SIG-M5 (cell line): ENCODE results near the gene PALLD.

Experiments used
- DNase-seq: peaks from one replicate; lab custom pipeline; 2025; lab: John Stamatoyannopoulos, UW

The PALLD gene

GRCh38 chr4:168647646-168648375, 151.0 kb downstream of the PALLD start:
- DNase-seq = no peak

GRCh38 chr4:168648494-168648893, 151.6 kb downstream of the PALLD start:
- no peak for DNase-seq

DNA sequence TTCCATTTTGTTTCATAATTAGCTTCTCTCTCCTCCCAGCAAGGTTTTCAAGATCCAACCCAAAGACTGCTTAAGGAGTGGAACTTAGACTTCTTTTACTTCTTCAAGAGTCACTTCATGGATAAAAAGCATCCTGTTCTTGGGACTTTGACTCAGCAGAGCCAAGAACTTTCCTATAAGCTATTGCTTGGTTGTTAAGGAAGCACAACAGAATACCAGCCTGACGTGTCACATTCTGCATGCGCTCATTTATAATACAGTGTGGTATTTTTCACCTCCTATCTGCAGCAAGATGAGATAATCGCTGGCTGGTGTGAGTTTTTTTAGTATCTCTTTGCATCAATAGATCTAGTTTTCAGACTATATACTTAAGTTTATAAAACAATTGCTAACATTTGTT, 152.1 kb downstream of the PALLD start:
- DNase-seq = no peak

DNA sequence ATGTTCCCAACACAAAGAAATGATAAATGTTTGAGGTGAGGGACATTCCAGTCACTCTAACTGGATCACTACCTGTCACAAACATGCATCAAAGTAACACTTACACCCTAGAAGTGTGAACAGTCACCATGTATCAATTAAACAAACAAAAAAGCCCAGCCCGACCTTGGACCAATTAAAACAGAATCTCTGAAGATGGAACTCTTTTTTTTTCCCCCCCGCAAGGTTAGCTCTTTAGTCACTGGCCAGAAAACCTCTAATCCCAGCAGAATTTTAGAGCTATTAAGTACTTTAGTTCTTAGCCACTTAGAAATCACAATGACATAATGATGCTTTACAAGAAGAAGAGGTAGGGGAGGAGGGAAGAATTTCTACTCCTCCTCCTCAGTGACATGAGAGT, 154.5 kb downstream of the PALLD start:
- DNase-seq = no peak

GRCh38 chr4:168651864-168652263, 155.0 kb downstream of the PALLD start:
- DNase-seq = no peak

- DNase-seq = no peak
Observed at GRCh38 chr4:168652755-168653154, 155.9 kb downstream of the PALLD start.

DNA sequence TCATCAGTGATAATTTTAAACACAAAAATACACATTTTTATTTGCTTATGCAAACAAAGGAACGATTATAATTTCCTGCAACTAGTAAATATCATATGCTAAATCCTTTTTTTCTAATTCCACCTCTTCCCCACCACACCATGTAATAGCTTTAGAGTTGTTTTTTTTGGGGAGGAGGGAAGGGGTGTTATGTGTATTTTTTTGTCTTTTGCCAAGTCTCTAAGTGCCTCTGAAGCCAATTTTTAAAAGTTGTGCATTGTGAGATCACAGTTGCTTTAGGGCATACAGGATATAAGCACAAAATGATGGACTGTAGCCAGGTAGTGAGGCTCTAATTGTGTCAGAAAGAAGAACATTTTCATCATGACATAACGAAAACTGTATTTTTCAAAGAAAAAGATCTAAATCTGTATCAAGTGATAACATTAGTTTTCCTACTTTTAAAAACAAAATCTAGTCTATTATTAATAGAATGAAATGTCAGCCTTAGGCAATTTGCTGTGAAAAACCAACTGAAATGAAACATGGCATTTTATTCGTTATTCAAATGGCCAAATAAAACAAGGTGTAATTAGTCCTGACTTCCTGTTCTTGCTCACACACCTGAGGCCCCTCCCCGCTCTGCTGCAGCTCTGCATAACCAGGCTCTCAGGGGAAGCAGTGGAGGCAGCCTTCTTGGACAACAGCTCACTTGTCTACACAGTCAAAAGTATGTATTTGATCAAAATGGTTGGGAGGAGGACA, 157.4 kb downstream of the PALLD start:
- no peak for DNase-seq

DNA sequence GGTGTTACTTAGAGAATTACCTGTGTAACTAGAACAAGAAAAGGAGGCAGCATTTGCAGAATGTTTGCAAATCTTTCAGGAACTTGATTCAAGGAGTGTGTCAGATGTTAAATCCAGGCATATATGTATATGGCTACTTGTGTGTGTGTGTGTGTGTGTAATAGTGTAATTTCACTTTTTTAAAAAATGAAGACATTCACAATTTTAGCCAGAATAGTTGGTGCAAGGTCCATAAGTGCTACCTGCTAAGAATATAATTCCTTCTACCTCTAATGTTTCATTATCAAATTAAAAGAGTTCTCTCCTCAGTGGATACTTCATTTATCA, 158.0 kb downstream of the PALLD start:
- no peak for DNase-seq

DNA sequence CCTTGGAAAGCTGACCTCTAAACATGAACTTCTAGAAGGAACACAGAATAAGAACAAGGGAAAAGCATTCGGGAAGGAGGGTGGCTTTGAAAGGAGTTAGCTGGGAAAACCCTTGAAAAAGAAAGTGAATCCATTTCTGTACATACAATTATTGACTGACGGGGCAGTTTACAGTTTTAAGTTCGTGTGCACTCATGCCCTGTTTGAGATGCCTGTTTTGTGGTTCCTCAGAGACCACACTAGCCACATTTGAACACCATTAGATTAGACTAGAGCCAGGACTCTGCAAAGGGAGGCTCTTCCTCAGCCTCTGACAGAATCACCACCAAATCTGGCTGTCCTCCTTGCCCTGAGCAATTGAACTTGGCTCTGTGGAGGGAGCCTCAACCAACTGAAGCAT, 158.3 kb downstream of the PALLD start:
- DNase-seq = no peak

GRCh38 chr4:168656055-168656660, 159.3 kb downstream of the PALLD start:
- no peak for DNase-seq

GRCh38 chr4:168656946-168657473, 160.2 kb downstream of the PALLD start:
- DNase-seq = no peak

GRCh38 chr4:168658751-168659150, 161.9 kb downstream of the PALLD start:
- no peak for DNase-seq

- DNase-seq = no peak
Observed at GRCh38 chr4:168659741-168660465, 163.1 kb downstream of the PALLD start.

DNA sequence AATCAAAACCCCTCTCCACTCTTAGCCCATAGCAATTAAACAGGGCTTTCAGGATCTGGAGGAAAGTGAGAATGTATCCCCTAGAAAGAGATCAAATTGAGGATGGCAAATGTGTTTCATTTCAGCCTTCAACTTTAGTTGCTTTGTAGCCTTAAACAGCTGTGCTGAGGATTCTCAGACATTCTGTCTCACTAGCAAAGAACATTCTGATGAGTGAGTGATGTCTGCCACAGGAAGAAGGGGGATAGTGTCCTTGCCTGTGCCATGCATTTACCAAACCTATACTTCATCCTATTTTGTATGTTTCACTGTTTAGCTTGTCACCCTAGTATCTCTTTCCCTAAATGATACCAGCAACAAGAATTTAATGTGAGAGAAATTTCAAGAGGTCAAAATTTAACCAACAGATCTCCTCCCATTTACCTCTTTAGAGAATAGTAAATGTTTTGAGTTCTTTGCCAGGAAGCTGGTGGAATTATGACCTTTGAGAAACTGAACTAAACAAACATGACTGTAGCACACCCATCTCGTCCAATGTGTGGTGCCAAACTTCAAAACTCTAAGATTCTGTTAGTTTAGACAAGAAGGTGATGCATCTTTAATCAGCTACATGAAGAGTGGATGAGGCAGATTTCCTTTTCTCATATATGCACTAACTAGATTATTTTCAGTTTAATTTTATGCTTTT, 165.6 kb downstream of the PALLD start:
- DNase-seq = no peak

GRCh38 chr4:168664242-168664891, 167.5 kb downstream of the PALLD start:
- DNase-seq = no peak

GRCh38 chr4:168666531-168666930, 169.7 kb downstream of the PALLD start:
- no peak for DNase-seq

DNA sequence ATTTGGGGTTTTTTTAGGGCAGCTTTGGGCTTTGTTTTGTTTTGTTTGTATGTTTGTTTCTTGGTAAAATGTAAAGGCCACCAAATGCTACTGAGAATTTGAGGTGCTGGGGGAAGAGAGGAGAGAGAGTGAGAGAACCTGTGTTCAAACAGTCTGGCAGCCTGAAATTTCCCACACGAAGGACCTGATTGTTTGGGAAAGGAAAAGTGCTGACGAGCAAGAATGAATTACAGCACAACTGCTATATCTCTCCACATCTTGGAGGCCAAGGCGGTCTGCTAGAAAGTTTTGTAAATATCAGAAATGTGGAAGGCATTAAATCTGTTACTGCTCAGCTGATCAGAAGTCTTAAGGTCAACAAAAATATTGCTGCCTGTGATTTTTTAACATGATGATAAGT, 170.5 kb downstream of the PALLD start:
- DNase-seq = no peak

DNA sequence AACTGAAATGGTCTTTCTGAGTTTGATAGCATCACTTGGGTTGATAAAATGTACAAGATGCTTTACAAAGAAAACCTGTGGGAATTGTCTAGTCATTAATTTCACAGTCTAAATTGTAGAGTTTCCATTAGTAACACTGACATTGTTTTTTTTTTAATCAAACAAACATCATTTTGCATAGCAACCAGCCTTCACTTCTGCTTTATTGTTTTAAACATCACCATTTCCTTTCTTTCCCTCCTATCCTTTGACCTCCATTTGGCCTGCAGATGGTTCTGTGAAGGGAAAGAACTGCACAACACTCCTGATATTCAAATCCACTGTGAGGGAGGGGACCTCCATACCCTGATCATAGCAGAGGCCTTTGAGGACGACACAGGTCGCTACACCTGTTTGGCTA, 171.1 kb downstream of the PALLD start:
- DNase-seq = no peak

- no peak for DNase-seq
Observed at GRCh38 chr4:168673476-168673875, 176.6 kb downstream of the PALLD start.

- no peak for DNase-seq
Observed at GRCh38 chr4:168674077-168674747, 177.4 kb downstream of the PALLD start.

GRCh38 chr4:168674866-168675265, 178.0 kb downstream of the PALLD start:
- no peak for DNase-seq
